NT2/D1 (cell line): Measurements from ENCODE around the gene HMX1.

Experiments used
- SUZ12 ChIP-seq: IDR thresholded peaks from 2 replicates; pipeline ENCODE4 v1.6.1; 2011; ENCODE audit not compliant: insufficient read length, insufficient read depth; ENCODE audit errors: extremely low read depth
- ZNF274 ChIP-seq: IDR thresholded peaks from 2 replicates; pipeline ENCODE4 v1.6.1; 2011; ENCODE audit warnings: mild to moderate bottlenecking, low read depth, low read length

GRCh38 chr4:8850074-8850829, 21.4 kb downstream of the HMX1 start:
- TF ChIP-seq SUZ12, result no peak
- no peak for TF ChIP-seq ZNF274
